CD4-positive, alpha-beta T cell treated with Interleukin-2 at 100 ng/mL for 4 hours (primary cell): ENCODE measurements around the gene RTF1.
"Not testable (repeated sequence)": the region's sequence is repeated elsewhere in the genome, so short reads cannot be mapped to it uniquely, and the experiment has no call there.

Experiments
- DNase-seq: peaks from one replicate; pipeline ENCODE4 v3.0.0-alpha.2; 2020; ENCODE audit warnings: low spot score

RTF1 gene

GRCh38 chr15:41437448-41437847 is 20.6 kb downstream of the RTF1 start:
- no peak for DNase-seq

GRCh38 chr15:41438206-41438605 is 21.3 kb downstream of the RTF1 start:
- DNase-seq, result no peak

- DNase-seq, result not testable (repeated sequence)
Observed at GRCh38 chr15:41438745-41439144, 21.9 kb downstream of the RTF1 start.

- no peak for DNase-seq
Observed at GRCh38 chr15:41443275-41443674, 26.4 kb downstream of the RTF1 start.

GRCh38 chr15:41445399-41445798 is 28.5 kb downstream of the RTF1 start:
- DNase-seq, result no peak

- no peak for DNase-seq
Observed at GRCh38 chr15:41462084-41462795, 45.3 kb downstream of the RTF1 start.

- DNase-seq, result no peak
Observed at GRCh38 chr15:41464889-41465580, 48.1 kb downstream of the RTF1 start.

GRCh38 chr15:41465822-41466421 is 49.0 kb downstream of the RTF1 start:
- DNase-seq, result peak; percentile 57

- DNase-seq, result no peak
Observed at GRCh38 chr15:41466711-41467110, 49.8 kb downstream of the RTF1 start.

GRCh38 chr15:41469644-41470043 is 52.7 kb downstream of the RTF1 start:
- DNase-seq, result not testable (repeated sequence)

- no peak for DNase-seq
Observed at GRCh38 chr15:41473418-41473817, 56.5 kb downstream of the RTF1 start.

- DNase-seq, result no peak
Observed at GRCh38 chr15:41474436-41474835, 57.5 kb downstream of the RTF1 start.

- DNase-seq, result no peak
Observed at GRCh38 chr15:41474941-41475340, 58.0 kb downstream of the RTF1 start.

- DNase-seq, result no peak
Observed at GRCh38 chr15:41476416-41477048, 59.6 kb downstream of the RTF1 start.

- DNase-seq, result no peak
Observed at GRCh38 chr15:41480396-41481140, 63.7 kb downstream of the RTF1 start.

GRCh38 chr15:41482110-41482877 is 65.4 kb downstream of the RTF1 start:
- DNase-seq, result no peak

GRCh38 chr15:41483115-41483514 is 66.2 kb downstream of the RTF1 start:
- peak; percentile 54 for DNase-seq

- no peak for DNase-seq
Observed at GRCh38 chr15:41483519-41483918, 66.6 kb downstream of the RTF1 start.

GRCh38 chr15:41484937-41485625 is 68.2 kb downstream of the RTF1 start:
- no peak for DNase-seq

GRCh38 chr15:41486286-41486685 is 69.4 kb downstream of the RTF1 start:
- no peak for DNase-seq

GRCh38 chr15:41487381-41487780 is 70.5 kb downstream of the RTF1 start:
- DNase-seq, result no peak
